Keratinocyte (primary cell): ENCODE measurements around the gene ZNF789.

Source experiments
- CTCF ChIP-seq, 3 experiments: IDR thresholded peaks in 1 of 3; conservative IDR thresholded peaks in 1 of 3; optimal IDR thresholded peaks in 1 of 3; 2 replicates in 2 of 3; 3 replicates in 1 of 3; pipeline versions ENCODE3 to v1.5.1; 2011; ENCODE audit warnings: low read length in 3 of 3, mild to moderate bottlenecking in 3 of 3, moderate library complexity in 2 of 3, control low read depth in 1 of 3, inconsistent platforms in 1 of 3; ENCODE audit not compliant: insufficient read depth in 2 of 3; ENCODE audit errors: extremely low read depth in 1 of 3
- EZH2 ChIP-seq: IDR thresholded peaks from one replicate; pipeline ENCODE4 v1.6.1; 2012; ENCODE audit warnings: inconsistent platforms, mild to moderate bottlenecking, low read length, moderate library complexity

GRCh38 chr7:99449326-99449725 is 23.4 kb upstream of the ZNF789 start:
- TF ChIP-seq EZH2 (no peak), CTCF (optimal IDR thresholded peaks at IDR 0.05 in 1 of 3, IDR thresholded peaks at IDR 0.05 in 1 of 3, conservative IDR thresholded peaks at IDR 0.05 in 1 of 3; ENCODE audit: extremely low read depth in 1 of 3, insufficient read depth in 2 of 3, low read length in 3 of 3) (no peak)
